ENCODE data around the gene NUMB. TPM values are rescaled to one million over a fixed set of nuclear protein-coding genes. Genes with fewer than 3 reads are reported as not detected.
"Not testable (repeated sequence)": the region's sequence is repeated elsewhere in the genome, so short reads cannot be mapped to it uniquely, and the experiment has no call there.

Gene NUMB
- polyA plus RNA-seq, 1 donor: 88.3 TPM

GRCh38 chr14:73369428-73369827, 88.9 kb downstream of the NUMB start:
- no peak overlapping the region for H3K27ac ChIP-seq (ENCODE audit: low read length)
- peaks cover 3% of the 10 kb centered on the region for H3K36me3 ChIP-seq (ENCODE audit: control insufficient read depth, insufficient read depth, low read length)
- no peak overlapping the region for H3K4me3 ChIP-seq (ENCODE audit: low read length)
- H3K9me3 ChIP-seq (ENCODE audit: control insufficient read depth, low read depth, low read length): no peaks in the 10 kb centered on the region
- DNase-seq: no peak
- H3K4me1 ChIP-seq (ENCODE audit: control insufficient read depth, insufficient read depth, low read length): no peaks in the 10 kb centered on the region
- H3K27me3 ChIP-seq (ENCODE audit: control insufficient read depth, insufficient read depth, low read length): no peaks in the 10 kb centered on the region

- DNase-seq: no peak
- Histone ChIP-seq H3K9me3 (ENCODE audit: control insufficient read depth, low read depth, low read length) (no peaks in the 10 kb centered on the region), H3K27me3 (ENCODE audit: control insufficient read depth, insufficient read depth, low read length) (no peaks in the 10 kb centered on the region), H3K4me1 (ENCODE audit: control insufficient read depth, insufficient read depth, low read length) (no peaks in the 10 kb centered on the region), H3K36me3 (ENCODE audit: control insufficient read depth, insufficient read depth, low read length) (peaks cover 6% of the 10 kb centered on the region), H3K27ac (ENCODE audit: low read length) (no peak overlapping the region), H3K4me3 (ENCODE audit: low read length) (no peak overlapping the region)
These were observed 89.7 kb downstream of the NUMB start for GRCh38 chr14:73368616-73369015.

- no peak overlapping the region for H3K27ac ChIP-seq (ENCODE audit: low read length)
- no peaks in the 10 kb centered on the region for H3K4me1 ChIP-seq (ENCODE audit: control insufficient read depth, insufficient read depth, low read length)
- H3K27me3 ChIP-seq (ENCODE audit: control insufficient read depth, insufficient read depth, low read length): no peaks in the 10 kb centered on the region
- peak; percentile 9 to 37 for DNase-seq
- WGBS (ENCODE audit: insufficient coverage, low lambda C conversion rate): no CpG with 5 or more reads among the region's 1 CpG
- no peak overlapping the region for H3K4me3 ChIP-seq (ENCODE audit: low read length)
- H3K9me3 ChIP-seq (ENCODE audit: control insufficient read depth, low read depth, low read length): no peaks in the 10 kb centered on the region
- H3K36me3 ChIP-seq (ENCODE audit: control insufficient read depth, insufficient read depth, low read length): peaks cover 6% of the 10 kb centered on the region
These were observed 92.6 kb downstream of the NUMB start for GRCh38 chr14:73365727-73366126.

DNA sequence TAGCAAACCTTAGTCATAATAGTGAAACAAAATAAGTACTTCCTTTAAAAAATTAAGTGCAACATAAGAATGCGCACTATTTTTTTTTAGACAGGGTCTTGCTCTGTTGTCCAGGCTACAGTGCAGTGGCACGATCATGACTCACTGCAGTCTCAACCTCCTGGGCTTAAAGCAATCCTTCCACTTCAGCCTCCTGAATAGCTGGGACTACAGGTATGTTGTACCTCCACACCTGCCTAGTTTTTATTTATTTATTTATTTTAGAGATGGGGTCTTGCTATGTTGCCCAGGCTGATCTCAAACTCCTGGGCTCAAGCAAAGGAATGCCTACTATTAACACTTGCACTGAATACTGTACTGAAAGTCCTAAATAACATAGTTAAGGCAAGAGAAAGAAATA, 93.8 kb downstream of the NUMB start:
- no peaks in the 10 kb centered on the region for H3K9me3 ChIP-seq (ENCODE audit: control insufficient read depth, low read depth, low read length)
- DNase-seq: no peak
- no peak overlapping the region for H3K27ac ChIP-seq (ENCODE audit: low read length)
- H3K4me3 ChIP-seq (ENCODE audit: low read length): no peak overlapping the region
- H3K4me1 ChIP-seq (ENCODE audit: control insufficient read depth, insufficient read depth, low read length): no peaks in the 10 kb centered on the region
- no peaks in the 10 kb centered on the region for H3K27me3 ChIP-seq (ENCODE audit: control insufficient read depth, insufficient read depth, low read length)
- peaks cover 8% of the 10 kb centered on the region for H3K36me3 ChIP-seq (ENCODE audit: control insufficient read depth, insufficient read depth, low read length)
- no CpG with 5 or more reads among the region's 2 CpGs for WGBS (ENCODE audit: insufficient coverage, low lambda C conversion rate)

DNA sequence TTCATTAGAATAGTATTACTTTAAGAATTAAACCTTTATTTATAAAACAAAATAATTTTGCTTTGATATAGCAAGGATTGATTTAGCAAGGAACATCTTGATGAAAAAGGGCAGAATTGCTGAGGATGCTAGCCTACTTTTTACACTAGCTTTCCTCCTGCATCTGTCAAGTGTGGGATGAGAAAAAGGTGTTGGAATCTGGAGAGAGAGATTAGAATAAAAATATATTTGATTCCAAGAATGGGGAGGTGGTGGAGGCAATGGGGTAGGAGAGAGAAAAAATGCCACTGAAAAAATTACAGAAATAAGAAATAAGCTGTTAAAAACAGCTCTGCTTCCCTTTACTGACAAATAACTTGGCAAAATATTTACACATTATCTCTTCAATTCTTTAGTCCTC, 98.9 kb downstream of the NUMB start:
- Histone ChIP-seq H3K27ac (ENCODE audit: low read length) (no peak overlapping the region), H3K9me3 (ENCODE audit: control insufficient read depth, low read depth, low read length) (no peaks in the 10 kb centered on the region), H3K36me3 (ENCODE audit: control insufficient read depth, insufficient read depth, low read length) (peaks cover 12% of the 10 kb centered on the region), H3K4me3 (ENCODE audit: low read length) (no peak overlapping the region), H3K4me1 (ENCODE audit: control insufficient read depth, insufficient read depth, low read length) (peaks cover 7% of the 10 kb centered on the region), H3K27me3 (ENCODE audit: control insufficient read depth, insufficient read depth, low read length) (no peaks in the 10 kb centered on the region)
- DNase-seq: no peak

DNA sequence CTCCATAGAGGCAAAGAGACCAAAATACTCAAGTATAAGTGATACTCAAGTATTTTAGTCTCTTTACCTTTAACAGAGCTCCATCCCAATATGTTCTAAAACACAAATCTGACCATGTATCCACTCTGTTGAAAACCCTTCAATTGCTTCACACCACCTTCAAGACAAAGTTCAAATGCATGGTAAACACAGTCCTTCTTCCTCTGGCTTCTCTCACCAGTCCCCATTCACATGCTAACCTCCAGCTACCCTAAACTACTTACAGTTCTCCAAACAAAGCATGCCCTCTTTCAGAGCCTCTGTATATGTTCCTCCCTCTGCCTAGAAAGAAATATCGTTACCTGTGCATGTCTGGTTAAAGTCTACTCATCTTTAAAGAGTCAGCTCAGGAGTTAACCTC, 100.2 kb downstream of the NUMB start:
- peak; percentile 28 to 49 for DNase-seq

GRCh38 chr14:73349091-73349490, 109.3 kb downstream of the NUMB start:
- no CpG with 5 or more reads among the region's 3 CpGs for WGBS (ENCODE audit: insufficient coverage, low lambda C conversion rate)

More for the DNA sequence above, 100.2 kb downstream of the NUMB start:
- H3K27me3 ChIP-seq (ENCODE audit: control insufficient read depth, insufficient read depth, low read length): no peaks in the 10 kb centered on the region
- peaks cover 9% of the 10 kb centered on the region for H3K36me3 ChIP-seq (ENCODE audit: control insufficient read depth, insufficient read depth, low read length)
- no CpG with 5 or more reads among the region's 1 CpG for WGBS (ENCODE audit: insufficient coverage, low lambda C conversion rate)
- peaks cover 7% of the 10 kb centered on the region for H3K4me1 ChIP-seq (ENCODE audit: control insufficient read depth, insufficient read depth, low read length)
- H3K4me3 ChIP-seq (ENCODE audit: low read length): no peak overlapping the region
- H3K27ac ChIP-seq (ENCODE audit: low read length): no peak overlapping the region
- no peaks in the 10 kb centered on the region for H3K9me3 ChIP-seq (ENCODE audit: control insufficient read depth, low read depth, low read length)

GRCh38 chr14:73344319-73344718, 114.0 kb downstream of the NUMB start:
- Histone ChIP-seq H3K4me3 (ENCODE audit: low read length) (no peak overlapping the region), H3K36me3 (ENCODE audit: control insufficient read depth, insufficient read depth, low read length) (peaks cover 12% of the 10 kb centered on the region), H3K27ac (ENCODE audit: low read length) (no peak overlapping the region), H3K4me1 (ENCODE audit: control insufficient read depth, insufficient read depth, low read length) (no peaks in the 10 kb centered on the region), H3K27me3 (ENCODE audit: control insufficient read depth, insufficient read depth, low read length) (no peaks in the 10 kb centered on the region), H3K9me3 (ENCODE audit: control insufficient read depth, low read depth, low read length) (no peaks in the 10 kb centered on the region)
- no peak for DNase-seq
- WGBS (ENCODE audit: insufficient coverage, low lambda C conversion rate): no CpG with 5 or more reads among the region's 1 CpG

More at GRCh38 chr14:73349091-73349490, 109.3 kb downstream of the NUMB start:
- not testable (repeated sequence) for H3K4me1 ChIP-seq (ENCODE audit: control insufficient read depth, insufficient read depth, low read length); H3K4me3 ChIP-seq (ENCODE audit: low read length); H3K9me3 ChIP-seq (ENCODE audit: control insufficient read depth, low read depth, low read length); DNase-seq; H3K27me3 ChIP-seq (ENCODE audit: control insufficient read depth, insufficient read depth, low read length); H3K27ac ChIP-seq (ENCODE audit: low read length)
- H3K36me3 ChIP-seq (ENCODE audit: control insufficient read depth, insufficient read depth, low read length): peaks cover 14% of the 10 kb centered on the region

GRCh38 chr14:73342670-73343069, 115.7 kb downstream of the NUMB start:
- 100% methylated on average over 1 of the region's 5 CpGs for WGBS (ENCODE audit: insufficient coverage, low lambda C conversion rate)
- H3K27ac ChIP-seq (ENCODE audit: low read length): no peak overlapping the region

DNA sequence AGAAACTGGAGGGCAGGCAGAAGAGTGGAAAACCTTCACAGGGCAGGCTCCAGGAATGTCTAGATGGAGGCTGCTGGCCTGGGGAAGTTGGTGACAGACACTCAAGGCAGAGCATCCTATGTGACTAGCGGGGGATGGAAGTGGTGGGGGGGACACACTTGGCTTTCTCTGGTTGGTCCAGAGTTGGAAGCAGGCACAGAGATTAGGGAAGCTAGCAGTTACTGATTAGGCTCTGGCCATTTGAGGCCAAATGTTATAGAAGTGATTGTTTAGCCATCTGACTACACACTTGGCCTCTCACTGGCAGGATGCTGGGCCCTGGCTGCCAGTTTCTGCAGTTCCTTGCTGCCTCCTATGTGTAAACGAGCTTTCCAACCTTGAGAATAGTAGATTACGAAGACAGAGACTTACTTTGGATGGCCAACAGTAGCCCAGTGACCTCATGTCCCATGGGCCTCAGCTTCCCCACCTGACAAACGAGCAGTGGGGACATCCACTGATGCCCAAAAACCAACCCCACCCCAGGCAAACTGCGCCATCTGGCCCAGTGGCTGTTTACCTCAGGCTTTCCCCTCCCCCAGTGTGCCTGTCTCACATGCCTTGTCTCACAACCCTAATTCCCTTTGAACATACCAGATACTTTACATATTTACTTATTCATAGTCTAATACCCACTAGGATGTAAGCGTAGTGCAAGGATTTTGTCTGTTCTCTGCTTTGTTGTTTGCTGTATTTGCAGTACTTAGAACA, 118.3 kb downstream of the NUMB start:
- H3K36me3 ChIP-seq (ENCODE audit: control insufficient read depth, insufficient read depth, low read length): peaks cover 7% of the 10 kb centered on the region

More at GRCh38 chr14:73342670-73343069, 115.7 kb downstream of the NUMB start:
- H3K27me3 ChIP-seq (ENCODE audit: control insufficient read depth, insufficient read depth, low read length): no peaks in the 10 kb centered on the region
- peaks cover 7% of the 10 kb centered on the region for H3K36me3 ChIP-seq (ENCODE audit: control insufficient read depth, insufficient read depth, low read length)
- H3K4me3 ChIP-seq (ENCODE audit: low read length): no peak overlapping the region
- H3K4me1 ChIP-seq (ENCODE audit: control insufficient read depth, insufficient read depth, low read length): no peaks in the 10 kb centered on the region
- H3K9me3 ChIP-seq (ENCODE audit: control insufficient read depth, low read depth, low read length): no peaks in the 10 kb centered on the region
- DNase-seq: no peak

GRCh38 chr14:73339206-73339605, 119.1 kb downstream of the NUMB start:
- Histone ChIP-seq H3K27ac (ENCODE audit: low read length) (no peak overlapping the region), H3K27me3 (ENCODE audit: control insufficient read depth, insufficient read depth, low read length) (no peaks in the 10 kb centered on the region), H3K4me3 (ENCODE audit: low read length) (no peak overlapping the region), H3K36me3 (ENCODE audit: control insufficient read depth, insufficient read depth, low read length) (peaks cover 7% of the 10 kb centered on the region), H3K9me3 (ENCODE audit: control insufficient read depth, low read depth, low read length) (no peaks in the 10 kb centered on the region), H3K4me1 (ENCODE audit: control insufficient read depth, insufficient read depth, low read length) (no peaks in the 10 kb centered on the region)
- no peak for DNase-seq

More for the DNA sequence above, 118.3 kb downstream of the NUMB start:
- H3K9me3 ChIP-seq (ENCODE audit: control insufficient read depth, low read depth, low read length): no peaks in the 10 kb centered on the region
- H3K27ac ChIP-seq (ENCODE audit: low read length): no peak overlapping the region
- WGBS (ENCODE audit: insufficient coverage, low lambda C conversion rate): 100% methylated on average over 1 of the region's 6 CpGs
- H3K4me1 ChIP-seq (ENCODE audit: control insufficient read depth, insufficient read depth, low read length): no peaks in the 10 kb centered on the region
- no peaks in the 10 kb centered on the region for H3K27me3 ChIP-seq (ENCODE audit: control insufficient read depth, insufficient read depth, low read length)
- no peak for DNase-seq
- no peak overlapping the region for H3K4me3 ChIP-seq (ENCODE audit: low read length)

Data from large intestine (tissue), 3 donors.